GM18520 (cell line): ENCODE results near the gene TNIK.

ENCODE experiments used
- ATAC-seq: cut with Tn5 transposase; IDR thresholded peaks from one replicate; pipeline ENCODE4 v1.9.1; 2021; ENCODE audit not compliant: unreplicated experiment

Gene TNIK

GRCh38 chr3:171013822-171014748 is 446.1 kb downstream of the TNIK start:
- no peak for ATAC-seq

- no peak for ATAC-seq
Measured at GRCh38 chr3:171011873-171012336, 448.3 kb downstream of the TNIK start.
